Gastroesophageal sphincter (tissue), 4 donors: ENCODE results near the gene CCER1. TPM values are rescaled to one million over a fixed set of nuclear protein-coding genes. Genes with fewer than 3 reads are reported as not detected.
"Not testable (repeated sequence)": the region's sequence is repeated elsewhere in the genome, so short reads cannot be mapped to it uniquely, and the experiment has no call there.

Source experiments
- ATAC-seq: fragments of 150-250 bp; one replicate; pipeline ENCODE4 v1.9.1; 2016; ENCODE audit warnings: mild to moderate bottlenecking, moderate library complexity
- H3K27ac ChIP-seq, 4 donors: fragments of 200-600 bp; sonication (generic) in 3 of 4; 1 replicate in 3 of 4; 2 replicates in 1 of 4; pipeline ENCODE4 v1.5.1; 2016 to 2019
- H3K27me3 ChIP-seq: fragments of 200-600 bp; sonication (generic); one replicate; pipeline ENCODE4 v1.5.1; 2019
- H3K36me3 ChIP-seq, 2 donors: fragments of 200-600 bp; sonication (generic); one replicate each; pipeline ENCODE4 v1.5.1; 2019; ENCODE audit warnings: control low read depth in 1 of 2
- H3K4me1 ChIP-seq, 3 donors: fragments of 200-600 bp; sonication (generic); 1 replicate in 2 of 3; 2 replicates in 1 of 3; pipeline ENCODE4 v1.5.1; 2016 to 2019; ENCODE audit warnings: control low read depth in 2 of 3
- H3K4me3 ChIP-seq, 2 donors: fragments of 200-600 bp; sonication (generic); one replicate each; pipeline ENCODE4 v1.5.1; 2019; ENCODE audit warnings: mild to moderate bottlenecking in 1 of 2, moderate library complexity in 1 of 2
- H3K9me3 ChIP-seq, 3 donors: fragments of 200-600 bp; sonication (generic); one replicate each; pipeline ENCODE4 v1.5.1; 2017 to 2019; ENCODE audit warnings: control low read depth in 2 of 3
- EP300 ChIP-seq: sonication (generic); formaldehyde crosslinking; IDR thresholded peaks from one replicate; pipeline ENCODE4 v1.6.1; 2017; ENCODE audit warnings: antibody characterized with exemption, mild to moderate bottlenecking
- POLR2A ChIP-seq, 2 donors: fragments of 450-650 bp; IDR thresholded peaks; one replicate each; pipeline ENCODE4 v1.6.1; 2017; ENCODE audit warnings: antibody characterized with exemption in 2 of 2, mild to moderate bottlenecking in 2 of 2, moderate library complexity in 1 of 2
- POLR2AphosphoS5 ChIP-seq: sonication (generic); formaldehyde crosslinking; IDR thresholded peaks from one replicate; pipeline ENCODE4 v1.6.1; 2017; ENCODE audit warnings: antibody characterized with exemption
- WGBS, 2 donors: methylation state at CpG; one replicate each; pipeline ENCODE4 v1.1.5; 2018; ENCODE audit warnings: low coverage in 1 of 2; 5-methylcytosine and 5-hydroxymethylcytosine counted together
- total RNA-seq, 4 donors: library from RNA; depleted of rRNA; stranded (reverse); fragments of >200 nt; gene quantifications; one replicate each; pipeline ENCODE4 v1.1.0, GENCODE V29; 2016
- TF ChIP-seq, protein P1 (sequence below), 4 experiments: fragments of 200-600 bp in 2 of 4; fragments of 450-650 bp in 2 of 4; sonication (generic) in 1 of 4; IDR thresholded peaks; one replicate each; pipeline ENCODE4 v1.5.1; 2017 to 2019; ENCODE audit warnings: antibody characterized with exemption in 4 of 4, mild to moderate bottlenecking in 2 of 4, moderate library complexity in 2 of 4

Gene CCER1
- total RNA-seq, 4 donors from 2014 or later = not detected

DNA sequence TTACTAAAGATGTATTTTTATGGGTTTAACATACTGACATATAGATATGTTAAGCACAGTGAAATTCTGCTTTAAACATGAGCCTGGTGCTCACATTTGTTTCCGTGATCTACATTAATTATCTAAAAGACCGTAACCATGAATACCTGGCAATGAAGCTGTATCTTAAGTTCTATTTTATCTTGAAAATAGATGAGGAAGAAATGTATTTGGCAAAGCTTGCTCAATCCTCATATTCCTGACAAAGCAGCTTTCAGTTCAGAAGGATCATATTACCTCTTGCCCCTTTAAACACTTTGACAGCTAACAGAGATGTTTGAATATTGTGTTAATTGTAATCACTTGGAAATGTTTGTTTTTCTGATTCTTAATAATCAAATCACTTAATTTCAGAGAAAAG is 40.0 kb upstream of the CCER1 start:
- 50 to 65% methylated on average over 2 of the region's 2 CpGs for WGBS, 2 donors
- no peak for ATAC-seq

DNA sequence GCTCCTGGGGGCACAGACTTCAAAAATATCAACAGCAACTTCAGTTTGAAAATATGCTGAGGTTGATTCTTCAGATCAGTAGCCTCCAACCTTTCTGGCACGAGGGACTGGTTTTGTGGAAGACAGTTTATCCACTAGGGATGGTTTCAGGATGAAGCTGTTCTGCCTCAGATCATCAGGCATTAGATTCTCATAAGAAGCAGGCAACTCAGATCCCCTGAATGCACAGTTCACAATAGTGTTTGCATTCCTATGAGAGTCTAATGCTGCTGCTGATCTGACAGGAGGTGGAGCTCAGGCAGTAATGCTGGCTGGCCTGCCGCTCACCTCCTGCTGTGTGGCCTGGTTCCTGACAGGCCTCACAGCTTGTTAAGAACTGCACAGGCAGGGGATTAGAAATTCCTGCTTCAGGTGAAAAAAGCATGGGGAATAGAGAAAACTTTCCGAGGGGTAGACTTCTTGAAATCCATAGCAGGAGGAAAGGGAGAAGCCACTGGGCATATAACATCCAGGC is 37.0 kb upstream of the CCER1 start:
- no peak overlapping the region for H3K4me3 ChIP-seq
- no peaks in the 10 kb centered on the region for H3K9me3 ChIP-seq
- H3K36me3 ChIP-seq = no peaks in the 10 kb centered on the region
- H3K27ac ChIP-seq = no peak overlapping the region
- no peaks in the 10 kb centered on the region for H3K27me3 ChIP-seq
- H3K4me1 ChIP-seq = no peaks in the 10 kb centered on the region
- 75 to 89% methylated on average over 1 of the region's 3 CpGs for WGBS, 2 donors
- ATAC-seq = no peak
- TF ChIP-seq, protein P1, sequence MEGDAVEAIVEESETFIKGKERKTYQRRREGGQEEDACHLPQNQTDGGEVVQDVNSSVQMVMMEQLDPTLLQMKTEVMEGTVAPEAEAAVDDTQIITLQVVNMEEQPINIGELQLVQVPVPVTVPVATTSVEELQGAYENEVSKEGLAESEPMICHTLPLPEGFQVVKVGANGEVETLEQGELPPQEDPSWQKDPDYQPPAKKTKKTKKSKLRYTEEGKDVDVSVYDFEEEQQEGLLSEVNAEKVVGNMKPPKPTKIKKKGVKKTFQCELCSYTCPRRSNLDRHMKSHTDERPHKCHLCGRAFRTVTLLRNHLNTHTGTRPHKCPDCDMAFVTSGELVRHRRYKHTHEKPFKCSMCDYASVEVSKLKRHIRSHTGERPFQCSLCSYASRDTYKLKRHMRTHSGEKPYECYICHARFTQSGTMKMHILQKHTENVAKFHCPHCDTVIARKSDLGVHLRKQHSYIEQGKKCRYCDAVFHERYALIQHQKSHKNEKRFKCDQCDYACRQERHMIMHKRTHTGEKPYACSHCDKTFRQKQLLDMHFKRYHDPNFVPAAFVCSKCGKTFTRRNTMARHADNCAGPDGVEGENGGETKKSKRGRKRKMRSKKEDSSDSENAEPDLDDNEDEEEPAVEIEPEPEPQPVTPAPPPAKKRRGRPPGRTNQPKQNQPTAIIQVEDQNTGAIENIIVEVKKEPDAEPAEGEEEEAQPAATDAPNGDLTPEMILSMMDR (IDR thresholded peaks at IDR 0.05) = no peak
- TF ChIP-seq POLR2A (IDR thresholded peaks at IDR 0.05) = no peak

More for the DNA sequence above, 40.0 kb upstream of the CCER1 start:
- no peak for TF ChIP-seq POLR2AphosphoS5
- H3K36me3 ChIP-seq = no peaks in the 10 kb centered on the region
- no peaks in the 10 kb centered on the region for H3K27me3 ChIP-seq
- H3K27ac ChIP-seq = no peak overlapping the region
- no peaks in the 10 kb centered on the region for H3K9me3 ChIP-seq
- H3K4me1 ChIP-seq = no peaks in the 10 kb centered on the region
- H3K4me3 ChIP-seq = no peak overlapping the region

DNA sequence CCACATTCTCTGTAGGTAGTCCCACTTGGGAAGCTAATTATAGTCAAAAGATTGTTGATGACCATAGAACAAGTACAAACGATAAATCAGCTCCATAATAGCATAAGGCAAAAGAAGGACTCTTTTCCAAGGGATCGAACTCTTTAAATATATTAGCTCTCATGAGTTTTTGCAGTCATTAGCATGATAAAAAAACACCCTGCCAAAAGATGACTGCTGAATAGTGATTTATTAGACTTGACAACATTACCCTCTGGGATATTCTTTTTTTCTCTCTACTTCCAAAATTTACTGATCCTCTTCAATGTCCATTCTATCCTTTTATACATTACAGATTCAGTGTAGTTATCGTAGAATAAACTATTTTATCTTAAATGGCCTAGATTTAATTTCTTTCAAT is 35.6 kb upstream of the CCER1 start:
- TF ChIP-seq POLR2A (IDR thresholded peaks at IDR 0.05) = no peak
- TF ChIP-seq POLR2AphosphoS5 = no peak
- TF ChIP-seq, protein P1 (IDR thresholded peaks at IDR 0.05) = no peak
- no peak for TF ChIP-seq EP300
- H3K27me3 ChIP-seq = no peaks in the 10 kb centered on the region
- WGBS, 2 donors = 45 to 50% methylated on average over 3 of the region's 3 CpGs
- no peak overlapping the region for H3K27ac ChIP-seq
- no peaks in the 10 kb centered on the region for H3K4me1 ChIP-seq
- H3K9me3 ChIP-seq = no peaks in the 10 kb centered on the region
- H3K36me3 ChIP-seq = no peaks in the 10 kb centered on the region
- ATAC-seq = no peak
- no peak overlapping the region for H3K4me3 ChIP-seq

DNA sequence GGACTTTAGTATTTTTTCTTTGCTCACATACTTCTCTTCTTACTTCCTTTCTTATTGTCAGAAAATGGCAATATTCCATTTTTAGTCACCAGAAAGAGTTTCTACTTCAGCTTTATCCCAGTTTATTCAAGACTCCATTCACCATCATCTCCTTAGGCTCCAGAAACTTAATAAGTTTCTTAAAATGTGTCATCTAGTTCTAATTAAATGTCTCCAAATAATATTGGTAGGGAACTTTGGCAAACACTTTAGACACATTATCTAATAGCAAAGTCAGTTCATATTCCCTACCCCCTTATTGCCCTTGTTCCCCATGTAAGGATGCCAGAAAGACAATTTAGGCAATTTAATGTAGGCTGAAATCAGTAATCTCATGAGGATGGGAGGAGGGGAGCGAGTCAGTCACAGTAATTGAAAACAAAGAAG is 34.7 kb upstream of the CCER1 start:
- Histone ChIP-seq H3K27ac (no peak overlapping the region), H3K4me1 (no peaks in the 10 kb centered on the region), H3K4me3 (no peak overlapping the region), H3K27me3 (no peaks in the 10 kb centered on the region), H3K9me3 (no peaks in the 10 kb centered on the region), H3K36me3 (no peaks in the 10 kb centered on the region)
- ATAC-seq = no peak
- no peak for TF ChIP-seq POLR2AphosphoS5
- 21 to 55% methylated on average over 1 of the region's 1 CpG for WGBS, 2 donors

DNA sequence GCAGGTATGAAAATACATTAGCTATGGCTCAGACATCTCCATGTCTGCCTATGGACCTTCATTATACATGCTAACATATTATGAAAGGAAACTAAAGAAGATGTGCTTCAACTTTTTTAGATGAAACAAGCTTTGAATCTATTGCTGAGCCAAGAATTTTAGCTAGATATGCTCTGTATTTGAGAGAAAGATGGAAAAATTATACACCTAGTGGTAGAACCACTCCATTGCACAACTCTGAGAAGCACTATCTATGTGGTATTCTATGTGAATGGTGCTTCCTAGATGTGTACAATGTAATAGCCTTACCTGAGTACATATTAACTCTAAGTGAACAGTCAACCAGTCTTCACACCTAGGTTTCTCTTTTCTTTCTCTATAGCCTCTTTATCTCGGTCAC is 32.5 kb upstream of the CCER1 start:
- Histone ChIP-seq H3K4me1 (no peaks in the 10 kb centered on the region), H3K9me3 (no peaks in the 10 kb centered on the region), H3K27me3 (no peaks in the 10 kb centered on the region), H3K27ac (no peak overlapping the region), H3K4me3 (no peak overlapping the region), H3K36me3 (no peaks in the 10 kb centered on the region)
- 100% methylated on average over 1 of the region's 1 CpG for WGBS, 2 donors
- ATAC-seq = no peak
- TF ChIP-seq POLR2AphosphoS5 (no peak), EP300 (no peak), POLR2A (IDR thresholded peaks at IDR 0.05) (no peak)
- TF ChIP-seq, protein P1 (IDR thresholded peaks at IDR 0.05) = no peak

DNA sequence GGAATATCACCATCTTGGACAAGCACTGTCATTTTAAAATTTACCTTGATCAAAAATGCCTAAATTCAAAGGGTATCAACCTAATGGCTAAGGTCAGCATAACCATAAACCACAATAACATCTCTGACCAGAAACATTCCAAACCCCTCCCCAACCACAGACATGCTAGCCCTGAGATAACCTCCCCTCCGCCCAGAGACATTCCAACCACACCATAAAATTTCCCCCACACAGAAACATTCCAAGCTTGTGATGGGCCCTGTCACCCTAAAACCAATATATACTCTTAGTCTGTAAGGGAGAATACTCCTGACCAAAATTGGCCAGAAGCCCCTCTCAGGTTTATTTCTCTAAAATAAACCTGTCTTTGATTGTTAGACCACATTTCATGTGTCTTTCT is 32.1 kb upstream of the CCER1 start:
- Histone ChIP-seq H3K27ac (no peak overlapping the region), H3K27me3 (no peaks in the 10 kb centered on the region), H3K36me3 (no peaks in the 10 kb centered on the region), H3K4me3 (no peak overlapping the region), H3K9me3 (no peaks in the 10 kb centered on the region), H3K4me1 (no peaks in the 10 kb centered on the region)
- TF ChIP-seq, protein P1 (IDR thresholded peaks at IDR 0.05) = no peak
- TF ChIP-seq POLR2AphosphoS5 = no peak
- no peak for TF ChIP-seq EP300
- TF ChIP-seq POLR2A (IDR thresholded peaks at IDR 0.05) = no peak
- ATAC-seq = no peak
- 100% methylated on average over 1 of the region's 1 CpG for WGBS, 2 donors

DNA sequence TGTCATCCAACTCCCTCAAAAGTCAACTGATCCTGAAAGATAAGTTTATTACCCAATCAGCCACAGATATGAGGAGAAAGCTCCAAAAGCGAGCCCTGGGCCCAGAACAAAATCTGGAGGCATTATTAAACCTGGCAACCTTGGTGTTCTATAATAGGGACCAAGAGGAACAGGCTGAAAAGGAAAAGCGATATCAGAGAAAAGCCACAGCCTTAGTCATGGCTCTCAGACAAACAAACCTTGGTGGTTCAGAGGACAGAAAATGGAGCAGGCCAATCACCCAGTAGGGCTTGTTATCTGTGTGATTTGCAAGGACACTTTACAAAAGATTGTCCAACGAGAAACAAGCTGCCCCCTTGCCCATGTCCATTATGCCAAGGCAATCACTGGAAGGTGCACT is 30.4 kb upstream of the CCER1 start:
- 84 to 93% methylated on average over 2 to 3 of the region's 3 CpGs for WGBS, 2 donors

More for the DNA sequence above, 30.4 kb upstream of the CCER1 start:
- not testable (repeated sequence) for H3K4me1 ChIP-seq, H3K9me3 ChIP-seq, H3K27ac ChIP-seq, H3K36me3 ChIP-seq, H3K4me3 ChIP-seq, H3K27me3 ChIP-seq, ATAC-seq
